LNCAP (cell line): ENCODE results near the gene SLC35G6.

Experiments used
- CTCF ChIP-seq: fragments of 450-650 bp; IDR thresholded peaks from 2 replicates; pipeline ENCODE4 v1.5.1; 2017; ENCODE audit warnings: mild to moderate bottlenecking

SLC35G6 gene

GRCh38 chr17:7468290-7468689 is 13.0 kb upstream of the SLC35G6 start:
- TF ChIP-seq CTCF = no peak

- no peak for TF ChIP-seq CTCF
Observed at GRCh38 chr17:7468804-7469389, 12.3 kb upstream of the SLC35G6 start.

GRCh38 chr17:7471729-7472128 is 9.5 kb upstream of the SLC35G6 start:
- TF ChIP-seq CTCF = no peak

GRCh38 chr17:7475764-7476422 is 5.4 kb upstream of the SLC35G6 start:
- no peak for TF ChIP-seq CTCF

GRCh38 chr17:7476494-7476893 is 4.8 kb upstream of the SLC35G6 start:
- no peak for TF ChIP-seq CTCF

- TF ChIP-seq CTCF = no peak
Observed at GRCh38 chr17:7476951-7477350, 4.3 kb upstream of the SLC35G6 start.

GRCh38 chr17:7477392-7478275 is 3.6 kb upstream of the SLC35G6 start:
- no peak for TF ChIP-seq CTCF
